IMR-90 (cell line): Measurements from ENCODE around the gene FAM193B. TPM values are rescaled to one million over a fixed set of nuclear protein-coding genes. Genes with fewer than 3 reads are reported as not detected.
A peak's percentile ranks its signal among the peaks of the same experiment; 100 is the strongest.

Source experiments
- ATAC-seq: fragments of 200-7000 bp; cut with Tn5 transposase; 2 replicates; pipeline ENCODE4 v1.9.1; 2020; ENCODE audit warnings: low read depth, mild to moderate bottlenecking, moderate library complexity
- BruUV-seq: library from RNA; stranded (reverse); fragments of 400-500 nt; replicated peaks from 2 replicates; lab custom pipeline; 2021; lab: Mats Ljungman, UMichigan
- CTCF ChIA-PET: fragments of 300-600 bp; formaldehyde crosslinking; extraction: SDS; loops from one replicate; lab custom pipeline; 2021; ENCODE audit warnings: antibody characterized with exemption; lab: Yijun Ruan, JAX
- POLR2A ChIA-PET: fragments of 300-600 bp; sonication (Branson Sonifier 250); formaldehyde crosslinking; loops from one replicate; lab custom pipeline; 2022; ENCODE audit warnings: antibody characterized with exemption; ENCODE audit not compliant: unreplicated experiment; lab: Charles Lee
- DNase-seq: peaks from one replicate; pipeline ENCODE4 v3.0.0; 2013
- H2AFZ ChIP-seq: replicated peaks from 2 replicates; pipeline ENCODE3; 2013; ENCODE audit warnings: low read length, mild to moderate bottlenecking; ENCODE audit not compliant: poor library complexity
- H2AK5ac ChIP-seq: 2 replicates; pipeline ENCODE4 v1.6.1; 2013; ENCODE audit warnings: low read depth, low read length, inconsistent platforms
- H2AK9ac ChIP-seq: replicated peaks from 2 replicates; pipeline ENCODE3; 2013; ENCODE audit warnings: mild to moderate bottlenecking, low read depth, low read length, moderate library complexity; ENCODE audit not compliant: poor library complexity
- H2BK120ac ChIP-seq: 2 replicates; pipeline ENCODE4 v1.6.1; 2013; ENCODE audit warnings: low read depth, low read length, inconsistent platforms
- H2BK15ac ChIP-seq: 3 replicates; pipeline ENCODE4 v1.6.1; 2013; ENCODE audit warnings: low read depth, low read length, inconsistent platforms
- H2BK20ac ChIP-seq: 2 replicates; pipeline ENCODE4 v1.6.1; 2013; ENCODE audit warnings: low read depth, mild to moderate bottlenecking, inconsistent platforms, low read length, moderate library complexity
- H2BK5ac ChIP-seq: 2 replicates; pipeline ENCODE4 v1.6.1; 2013; ENCODE audit warnings: mild to moderate bottlenecking, low read depth, low read length, inconsistent platforms; ENCODE audit not compliant: poor library complexity, severe bottlenecking
- H3K14ac ChIP-seq: replicated peaks from 2 replicates; pipeline ENCODE4 v1.6.1; 2013; ENCODE audit warnings: low read depth, low read length, inconsistent platforms
- H3K18ac ChIP-seq: 2 replicates; pipeline ENCODE4 v1.6.1; 2013; ENCODE audit warnings: low read depth, low read length, control low read depth
- H3K23ac ChIP-seq: 2 replicates; pipeline ENCODE4 v1.6.1; 2013; ENCODE audit warnings: low read depth, low read length, inconsistent platforms
- H3K27ac ChIP-seq: 2 replicates; pipeline ENCODE4 v1.5.1; 2013; ENCODE audit warnings: mild to moderate bottlenecking, control low read depth, low read length; ENCODE audit not compliant: insufficient read depth
- H3K27me3 ChIP-seq: 2 replicates; pipeline ENCODE4 v1.6.1; 2013; ENCODE audit warnings: low read length; ENCODE audit not compliant: control insufficient read depth, insufficient read depth
- H3K36me3 ChIP-seq: 2 replicates; pipeline ENCODE4 v1.6.1; 2013; ENCODE audit warnings: low read length, mixed read lengths; ENCODE audit not compliant: control insufficient read depth, insufficient read depth
- H3K4ac ChIP-seq: 2 replicates; pipeline ENCODE4 v1.6.1; 2013; ENCODE audit warnings: low read depth, low read length, inconsistent platforms
- H3K4me1 ChIP-seq: 2 replicates; pipeline ENCODE4 v1.6.1; 2013; ENCODE audit warnings: low read length, mixed read lengths; ENCODE audit not compliant: control insufficient read depth, insufficient read depth
- H3K4me2 ChIP-seq: 2 replicates; pipeline ENCODE4 v1.6.1; 2013; ENCODE audit warnings: low read depth, mild to moderate bottlenecking, control low read depth, low read length, moderate library complexity
- H3K4me3 ChIP-seq: 2 replicates; pipeline ENCODE4 v1.5.1; 2013; ENCODE audit warnings: low read depth, mild to moderate bottlenecking, control low read depth, low read length, moderate library complexity; ENCODE audit not compliant: insufficient read depth
- H3K56ac ChIP-seq: 2 replicates; pipeline ENCODE4 v1.6.1; 2013; ENCODE audit warnings: low read length, inconsistent platforms; ENCODE audit not compliant: insufficient read depth; ENCODE audit errors: extremely low read depth
- H3K79me1 ChIP-seq, 2 experiments: 2 replicates each; pipeline ENCODE4 v1.6.1; 2013; ENCODE audit warnings: low read length in 2 of 2, inconsistent platforms in 1 of 2, low read depth in 1 of 2
- H3K9ac ChIP-seq: 2 replicates; pipeline ENCODE4 v1.6.1; 2013; ENCODE audit warnings: low read depth, low read length, control low read depth
- H3K9me1 ChIP-seq: 2 replicates; pipeline ENCODE4 v1.6.1; 2013; ENCODE audit warnings: low read length, inconsistent platforms; ENCODE audit not compliant: insufficient read depth
- H3K9me3 ChIP-seq: 2 replicates; pipeline ENCODE4 v1.6.1; 2013; ENCODE audit warnings: low read length; ENCODE audit not compliant: control insufficient read depth, insufficient read depth
- H4K20me1 ChIP-seq: 2 replicates; pipeline ENCODE4 v1.6.1; 2013; ENCODE audit warnings: low read length, inconsistent platforms; ENCODE audit not compliant: insufficient read depth
- H4K5ac ChIP-seq: 2 replicates; pipeline ENCODE4 v1.6.1; 2013; ENCODE audit warnings: mild to moderate bottlenecking, low read depth, low read length, control low read depth
- H4K8ac ChIP-seq, 2 experiments: 2 replicates each; pipeline ENCODE4 v1.6.1; 2013; ENCODE audit warnings: low read depth in 2 of 2, low read length in 2 of 2, control low read depth in 1 of 2, inconsistent platforms in 1 of 2
- H4K91ac ChIP-seq: 2 replicates; pipeline ENCODE4 v1.6.1; 2013; ENCODE audit warnings: low read depth, low read length, inconsistent platforms; ENCODE audit not compliant: insufficient read depth
- CEBPB ChIP-seq: IDR thresholded peaks from 2 replicates; pipeline ENCODE4 v1.6.1; 2012; ENCODE audit warnings: low read depth, low read length, improper control_type of control experiment
- FOS ChIP-seq: fragments of 150-350 bp; IDR thresholded peaks from 2 replicates; pipeline ENCODE4 v1.6.1; 2016; ENCODE audit warnings: low read depth, low read length
- NFE2L2 ChIP-seq: fragments of 150-350 bp; IDR thresholded peaks from 2 replicates; pipeline ENCODE4 v1.6.1; 2016; ENCODE audit warnings: low read depth, mild to moderate bottlenecking, low read length
- RCOR1 ChIP-seq: IDR thresholded peaks from 2 replicates; pipeline ENCODE4 v1.6.1; 2012; ENCODE audit warnings: mild to moderate bottlenecking, low read length, improper control_type of control experiment; ENCODE audit not compliant: insufficient replicate concordance
- WGBS, 2 experiments: methylation state at CpG; one replicate each; pipeline versions ENCODE4 v1.1.5 to v1.1.7; 2013; ENCODE audit warnings: missing lambda C conversion rate in 2 of 2; ENCODE audit not compliant: insufficient read length in 1 of 2; ENCODE audit errors: extremely low coverage in 2 of 2; 5-methylcytosine and 5-hydroxymethylcytosine counted together
- dilution Hi-C: fragments of 300-500 bp; cut with HindIII; formaldehyde crosslinking; loops from one replicate; pipeline ENCODE4 v1.14.3; 2018; ENCODE audit warnings: low sequenced_read_pairs; ENCODE audit not compliant: unreplicated experiment
- in situ Hi-C: fragments of 300-500 bp; cut with MboI; formaldehyde crosslinking; loops from 3 replicates; pipeline ENCODE4 v1.14.3; 2019; ENCODE audit warnings: low sequenced_read_pairs, inconsistent platforms, mixed read lengths
- intact Hi-C: fragments of 100-400 bp; cut with micrococcal nuclease; formaldehyde crosslinking; loops from 2 replicates; pipeline ENCODE4 v1.10.0; 2022
- polyA plus RNA-seq, 3 experiments: library from polyadenylated mRNA; depleted of rRNA; stranded (reverse); fragments of >200 nt; gene quantifications; 2 replicates each; pipeline ENCODE4 v1.2.3, GENCODE V29; 2012; ENCODE audit warnings: low replicate concordance in 1 of 3
- total RNA-seq: library from RNA; depleted of rRNA; stranded (reverse); fragments of >200 nt; gene quantifications from 2 replicates; pipeline ENCODE4 v1.2.3, GENCODE V29; 2012
- TF ChIP-seq, protein P1 (sequence below): fragments of 150-350 bp; IDR thresholded peaks from 2 replicates; pipeline ENCODE4 v1.6.1; 2016; ENCODE audit warnings: low read depth, mild to moderate bottlenecking, low read length, moderate library complexity, borderline replicate concordance
- TF ChIP-seq, protein P2 (sequence below): fragments of 150-350 bp; IDR thresholded peaks from 2 replicates; pipeline ENCODE4 v1.6.1; 2017; ENCODE audit warnings: mild to moderate bottlenecking, antibody characterized with exemption, low read length, low read depth

FAM193B gene
- total and polyA plus RNA-seq, 2 of the 4 experiments (the other 2 are of a cell fraction), result 9.5 to 52.2 TPM

DNA sequence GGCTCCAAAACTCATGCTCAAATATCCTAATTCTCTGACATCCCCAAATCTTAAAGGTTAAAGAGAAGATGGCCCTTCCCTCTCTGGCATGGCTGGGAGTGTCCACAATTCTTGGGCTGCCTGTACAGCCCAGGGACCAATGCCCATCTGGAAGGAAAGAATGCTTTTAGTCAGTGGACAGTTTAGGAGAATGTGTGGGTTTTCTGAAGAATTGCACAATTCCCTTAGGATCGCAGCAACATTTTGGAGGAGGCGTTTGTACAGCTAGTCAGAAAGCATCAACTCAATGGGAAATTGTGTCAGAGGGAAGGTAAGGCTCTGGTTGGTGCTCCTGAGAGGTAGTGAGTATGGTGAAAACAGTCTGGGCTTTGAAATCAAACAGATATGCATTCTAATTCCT lies 15.0 kb downstream of the FAM193B start:
- peak; percentile 57 for ATAC-seq
- in situ Hi-C loops (no loop called here), dilution Hi-C loops (no loop called here), intact Hi-C loops (no loop called here)
- Histone ChIP-seq H3K9me3 (no peaks in the 10 kb centered on the region), H3K27me3 (no peaks in the 10 kb centered on the region), H3K4ac (peak overlapping the region; percentile 26; the same call in 1 of the 2 replicates), H3K14ac (no peak overlapping the region), H3K18ac (no peak overlapping the region), H2AFZ (no peak overlapping the region), H3K23ac (no peak overlapping the region), H3K36me3 (peaks cover 33% of the 10 kb centered on the region), H2BK15ac (no peak overlapping the region), H3K4me2 (no peak overlapping the region), H3K4me3 (no peak overlapping the region), H4K5ac (no peak overlapping the region), H3K27ac (no peak overlapping the region), H3K9me1 (peaks cover 27% of the 10 kb centered on the region), H2AK9ac (no peak overlapping the region), H3K4me1 (peaks cover 32% of the 10 kb centered on the region), H4K91ac (no peak overlapping the region), H4K20me1 (peaks cover 37% of the 10 kb centered on the region), H3K56ac (no peak overlapping the region), H3K9ac (no peak overlapping the region), H3K79me1 (peaks cover 48 to 78% of the 10 kb centered on the region in 2 experiments), H4K8ac (no peak overlapping the region; a peak in 1 of 4 replicates), H2AK5ac (0 out of 2 replicates have a peak overlapping the region, but pooled peaks have one; percentile 0), H2BK20ac (no peak overlapping the region), H2BK5ac (peak overlapping the region; percentile 42), H2BK120ac (peak overlapping the region; percentile 20; the same call in 1 of the 2 replicates)
- peak; percentile 77 for DNase-seq
- TF ChIP-seq FOS (no peak), NFE2L2 (no peak), CEBPB (peak; percentile 95), RCOR1 (no peak)
- TF ChIP-seq, protein P1, sequence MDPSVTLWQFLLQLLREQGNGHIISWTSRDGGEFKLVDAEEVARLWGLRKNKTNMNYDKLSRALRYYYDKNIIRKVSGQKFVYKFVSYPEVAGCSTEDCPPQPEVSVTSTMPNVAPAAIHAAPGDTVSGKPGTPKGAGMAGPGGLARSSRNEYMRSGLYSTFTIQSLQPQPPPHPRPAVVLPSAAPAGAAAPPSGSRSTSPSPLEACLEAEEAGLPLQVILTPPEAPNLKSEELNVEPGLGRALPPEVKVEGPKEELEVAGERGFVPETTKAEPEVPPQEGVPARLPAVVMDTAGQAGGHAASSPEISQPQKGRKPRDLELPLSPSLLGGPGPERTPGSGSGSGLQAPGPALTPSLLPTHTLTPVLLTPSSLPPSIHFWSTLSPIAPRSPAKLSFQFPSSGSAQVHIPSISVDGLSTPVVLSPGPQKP, result no peak
- TF ChIP-seq, protein P2, sequence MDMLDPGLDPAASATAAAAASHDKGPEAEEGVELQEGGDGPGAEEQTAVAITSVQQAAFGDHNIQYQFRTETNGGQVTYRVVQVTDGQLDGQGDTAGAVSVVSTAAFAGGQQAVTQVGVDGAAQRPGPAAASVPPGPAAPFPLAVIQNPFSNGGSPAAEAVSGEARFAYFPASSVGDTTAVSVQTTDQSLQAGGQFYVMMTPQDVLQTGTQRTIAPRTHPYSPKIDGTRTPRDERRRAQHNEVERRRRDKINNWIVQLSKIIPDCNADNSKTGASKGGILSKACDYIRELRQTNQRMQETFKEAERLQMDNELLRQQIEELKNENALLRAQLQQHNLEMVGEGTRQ, result no peak
- WGBS, 2 experiments, result no CpG with 5 or more reads among the region's 2 CpGs
- BruUV-seq, result no TSS peak
- ChIA-PET CTCF (interaction anchor here (0.7 to 1.8 kb wide), 2 partner anchors 11 to 38 kb away, joined by 4 to 6 read pairs; no protein-coding TSS in a partner anchor), POLR2A (no interaction called here)
